ENCODE results near the gene SSR4.
"Not testable (repeated sequence)": the region's sequence is repeated elsewhere in the genome, so short reads cannot be mapped to it uniquely, and the experiment has no call there.

Gene SSR4
- 90.5 to 119 reads per million in 2 donors for total RNA-seq

DNA sequence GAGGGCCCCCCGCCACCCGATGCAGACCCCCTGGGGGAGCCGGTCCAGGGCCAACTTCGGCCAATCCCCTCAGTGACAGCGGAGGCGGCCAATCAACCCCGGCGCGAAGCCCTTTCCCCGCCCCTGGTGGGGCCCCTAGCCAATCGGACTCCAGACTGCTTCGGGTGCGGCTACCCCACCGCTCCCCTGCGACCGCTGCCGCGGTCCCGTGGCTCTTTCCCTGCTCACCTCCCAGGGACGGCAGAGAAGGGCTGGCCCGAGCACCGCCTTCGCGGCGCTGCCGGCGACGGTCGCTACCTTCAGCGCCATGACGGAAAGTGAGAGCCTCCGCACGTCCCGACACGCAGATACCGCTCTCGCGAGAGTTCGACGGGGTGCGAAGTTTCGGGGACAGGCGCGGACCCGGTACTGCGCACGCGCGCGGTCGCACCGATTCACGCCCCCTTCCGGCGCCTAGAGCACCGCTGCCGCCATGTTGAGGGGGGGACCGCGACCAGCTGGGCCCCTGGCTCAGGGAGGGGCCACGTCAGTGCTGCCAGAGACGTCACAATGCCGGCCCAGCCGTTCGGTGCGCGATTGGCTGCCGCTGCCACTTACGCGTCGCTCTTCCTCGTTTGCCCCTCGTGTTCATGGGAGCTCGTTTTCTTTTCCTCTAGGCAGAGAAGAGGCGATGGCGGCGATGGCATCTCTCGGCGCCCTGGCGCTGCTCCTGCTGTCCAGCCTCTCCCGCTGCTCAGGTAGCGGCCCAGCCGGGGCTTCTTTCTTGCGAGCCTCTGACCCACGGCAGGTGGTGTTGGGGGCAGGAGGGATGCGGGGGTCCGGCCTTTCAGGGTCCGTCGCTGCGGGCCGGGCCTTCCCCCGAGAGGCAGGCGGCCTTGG, at the start of gene SSR4, which contains the start of gene IDH3G:
SSR4 (plus strand) TSS at position 651 of the 879 bp plus-strand sequence; CDS start at position 671, 20 bp downstream.
IDH3G (minus strand) TSS at position 358 of the 879 bp plus-strand sequence; CDS start at position 309, 49 bp downstream.
- DNase-seq = peak; percentile 88

- not testable (repeated sequence) for DNase-seq
Measured at GRCh38 chrX:153745067-153745433, 49.4 kb upstream of the SSR4 start.

- DNase-seq = no peak
Measured at GRCh38 chrX:153746359-153746758, 48.1 kb upstream of the SSR4 start.

DNA sequence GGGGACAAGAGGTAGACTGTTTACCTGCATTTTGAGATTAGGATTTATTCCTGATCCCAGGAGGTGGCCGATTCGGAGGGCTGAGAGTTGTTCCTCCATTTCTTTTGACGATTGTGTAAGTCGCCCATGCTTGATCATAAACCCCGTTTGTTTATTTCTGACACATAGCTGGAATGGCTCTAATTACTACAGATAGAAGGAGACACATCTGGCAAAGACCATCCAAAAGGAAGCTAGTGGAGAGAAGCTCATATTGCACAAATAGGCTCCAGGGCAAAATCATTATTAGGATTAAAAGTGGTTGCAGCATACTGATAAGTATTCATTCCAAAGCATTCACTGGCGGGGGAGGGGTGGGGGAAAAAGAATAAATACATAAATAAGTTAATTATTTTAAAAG, 47.5 kb upstream of the SSR4 start:
- DNase-seq = not testable (repeated sequence)

- not testable (repeated sequence) for DNase-seq
Measured at GRCh38 chrX:153749017-153749416, 45.5 kb upstream of the SSR4 start.

- DNase-seq = no peak
Measured at GRCh38 chrX:153750127-153750774, 44.2 kb upstream of the SSR4 start.

DNA sequence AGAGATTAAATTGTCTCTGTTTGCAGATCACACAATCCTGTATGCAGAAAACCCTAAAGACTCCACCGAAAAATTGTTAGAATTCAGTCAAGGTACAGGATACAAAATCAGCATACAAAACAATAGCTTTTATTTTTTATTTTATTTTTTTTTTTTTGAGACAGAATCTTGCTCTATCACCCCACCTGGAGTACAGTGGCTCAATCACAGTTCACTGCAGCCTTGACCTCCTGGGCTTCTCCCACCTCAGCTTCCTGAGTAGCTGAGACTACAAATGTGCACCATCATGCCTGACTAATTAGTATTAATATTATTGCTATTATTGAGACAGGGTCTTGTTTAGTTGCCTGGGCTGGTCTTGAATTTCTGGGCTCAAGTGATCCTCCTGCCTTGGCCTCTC, 39.3 kb upstream of the SSR4 start:
- DNase-seq = no peak

- DNase-seq = no peak
Measured at GRCh38 chrX:153761863-153762262, 32.6 kb upstream of the SSR4 start.

DNA sequence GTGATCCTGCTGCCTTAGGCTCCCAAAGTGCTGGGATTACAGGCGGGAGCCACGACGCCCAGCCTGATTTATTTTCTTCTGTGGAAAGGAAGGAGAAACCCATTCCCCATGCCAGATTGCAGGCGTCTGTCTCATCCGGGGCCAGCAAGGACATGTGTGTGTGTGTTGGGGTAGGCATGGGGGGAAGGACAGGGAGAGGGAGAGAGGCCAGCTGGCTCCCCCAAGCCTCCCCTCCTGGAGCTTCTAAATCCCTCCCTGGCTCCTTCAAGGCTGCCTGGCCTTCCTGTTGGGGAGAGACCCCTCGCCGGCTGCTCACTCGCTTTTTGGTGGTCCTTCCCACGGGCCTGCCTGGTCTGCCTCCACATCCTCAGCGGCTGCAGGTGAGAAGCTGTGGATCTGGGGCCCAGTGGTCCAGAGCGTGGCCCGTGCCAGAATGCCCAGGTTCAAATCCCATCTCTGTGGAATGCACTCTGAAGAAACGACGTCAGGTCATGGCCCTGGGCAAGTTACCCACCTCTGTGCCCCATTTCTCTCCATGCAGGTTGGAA, 31.8 kb upstream of the SSR4 start:
- no peak for DNase-seq

- DNase-seq = no peak
Measured at GRCh38 chrX:153763298-153763932, 31.1 kb upstream of the SSR4 start.

GRCh38 chrX:153763989-153764755, 30.3 kb upstream of the SSR4 start, which contains the start of gene PLXNB3:
PLXNB3 (plus strand) TSS chrX:153764249; CDS start chrX:153765536, 1,287 bp downstream.
- DNase-seq = peak; percentile 74

GRCh38 chrX:153764786-153765137, 29.7 kb upstream of the SSR4 start:
- no peak for DNase-seq

GRCh38 chrX:153765138-153766079, 29.1 kb upstream of the SSR4 start:
- no peak for DNase-seq

- DNase-seq = no peak
Measured at GRCh38 chrX:153766098-153766817, 28.2 kb upstream of the SSR4 start.

- DNase-seq = no peak
Measured at GRCh38 chrX:153766871-153767673, 27.4 kb upstream of the SSR4 start.

DNA sequence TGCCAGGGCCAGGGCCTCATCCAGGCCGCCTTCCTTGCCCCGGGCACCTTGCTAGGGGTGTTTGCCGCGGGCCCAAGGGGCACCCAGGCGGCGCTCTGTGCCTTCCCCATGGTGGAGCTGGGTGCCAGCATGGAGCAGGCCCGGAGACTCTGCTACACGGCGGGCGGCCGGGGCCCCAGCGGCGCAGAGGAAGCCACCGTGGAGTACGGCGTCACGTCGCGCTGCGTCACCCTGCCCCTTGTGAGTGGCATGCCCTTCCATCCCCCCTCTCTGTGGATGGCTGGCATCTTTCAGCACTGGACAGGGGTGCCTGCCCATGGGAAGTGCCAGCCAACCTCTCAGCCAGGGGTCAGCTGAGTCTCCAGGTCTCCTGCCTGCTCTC, 26.8 kb upstream of the SSR4 start:
- DNase-seq = no peak

- DNase-seq = no peak
Measured at GRCh38 chrX:153768311-153769157, 25.9 kb upstream of the SSR4 start.

GRCh38 chrX:153769158-153769864, 25.2 kb upstream of the SSR4 start:
- no peak for DNase-seq

All from T-helper 9 cell (primary cell).